GM19099 (cell line): ENCODE data around the gene MYOCD.

Source experiments
- POLR2A ChIP-seq: IDR thresholded peaks from 3 replicates; pipeline ENCODE4 v1.6.1; 2011; ENCODE audit warnings: low read depth; ENCODE audit not compliant: insufficient read length; ENCODE audit errors: extremely low read depth

The MYOCD gene

GRCh38 chr17:12667299-12667958 is 1.7 kb downstream of the MYOCD start:
- no peak for TF ChIP-seq POLR2A

DNA sequence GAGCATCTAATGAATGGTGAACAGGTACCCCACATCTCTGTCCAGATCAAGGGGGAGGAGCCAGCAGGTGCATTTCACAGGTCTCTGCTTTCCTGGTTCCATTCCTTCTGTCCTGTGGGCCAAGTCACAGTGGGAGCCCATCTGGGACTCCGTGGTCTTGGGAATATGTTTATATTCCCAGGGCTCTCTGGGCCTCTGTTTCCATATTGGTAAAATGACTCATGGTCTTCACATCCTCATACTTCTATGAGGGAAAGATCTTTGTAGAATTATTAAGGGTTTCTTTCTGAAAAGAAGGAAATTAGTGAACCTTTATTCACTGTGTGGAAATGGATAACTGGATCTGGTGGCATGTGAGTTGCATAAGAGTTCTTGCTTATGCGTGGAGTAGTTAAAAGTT is 6.2 kb downstream of the MYOCD start:
- no peak for TF ChIP-seq POLR2A

GRCh38 chr17:12672947-12673346 is 7.3 kb downstream of the MYOCD start:
- TF ChIP-seq POLR2A, result no peak

DNA sequence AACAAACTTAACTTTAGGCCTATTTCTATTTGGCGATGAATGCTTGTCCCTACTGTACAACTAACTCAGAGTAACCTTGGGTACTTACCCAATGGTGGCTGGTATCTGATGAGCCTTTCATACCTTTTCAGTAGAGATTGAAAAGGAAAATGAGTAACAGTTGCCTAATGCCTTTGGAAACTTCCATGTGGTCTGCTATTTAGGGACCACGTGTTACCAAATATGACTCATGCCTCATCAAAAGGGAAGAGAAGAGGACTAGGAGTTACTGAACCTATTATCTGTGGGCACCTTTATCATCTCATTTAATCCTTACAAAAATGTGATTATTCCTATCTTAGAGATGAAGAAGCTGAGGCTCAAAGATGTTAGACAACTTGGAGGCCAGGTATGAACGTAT is 8.1 kb downstream of the MYOCD start:
- no peak for TF ChIP-seq POLR2A

DNA sequence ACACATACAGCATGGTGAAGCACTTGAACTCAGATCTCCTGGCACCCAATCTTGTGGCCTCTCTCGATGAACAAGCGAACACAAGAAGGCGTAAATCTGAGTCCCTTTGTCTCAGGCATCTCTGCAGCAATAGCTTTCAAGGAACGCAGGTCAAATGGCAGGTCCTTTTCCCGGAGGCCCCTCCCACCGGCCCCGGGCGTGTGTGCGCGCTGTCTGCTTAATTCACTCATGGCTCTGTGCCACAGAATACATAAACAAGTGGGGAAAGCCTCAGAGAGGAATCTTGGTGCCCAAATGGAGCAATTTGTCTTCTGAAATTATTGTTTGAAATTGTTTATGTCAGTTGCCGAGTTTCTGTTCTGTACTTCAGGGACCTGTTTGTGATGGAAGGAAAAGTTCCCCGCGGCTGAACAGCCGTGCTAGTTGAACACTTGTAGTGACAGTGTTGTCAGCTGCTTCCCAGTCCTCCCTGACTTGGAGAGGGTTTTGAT is 14.8 kb downstream of the MYOCD start:
- TF ChIP-seq POLR2A, result no peak

GRCh38 chr17:12680993-12681392 is 15.3 kb downstream of the MYOCD start:
- TF ChIP-seq POLR2A, result no peak

- TF ChIP-seq POLR2A, result no peak
Observed at GRCh38 chr17:12683299-12683698, 17.6 kb downstream of the MYOCD start.

DNA sequence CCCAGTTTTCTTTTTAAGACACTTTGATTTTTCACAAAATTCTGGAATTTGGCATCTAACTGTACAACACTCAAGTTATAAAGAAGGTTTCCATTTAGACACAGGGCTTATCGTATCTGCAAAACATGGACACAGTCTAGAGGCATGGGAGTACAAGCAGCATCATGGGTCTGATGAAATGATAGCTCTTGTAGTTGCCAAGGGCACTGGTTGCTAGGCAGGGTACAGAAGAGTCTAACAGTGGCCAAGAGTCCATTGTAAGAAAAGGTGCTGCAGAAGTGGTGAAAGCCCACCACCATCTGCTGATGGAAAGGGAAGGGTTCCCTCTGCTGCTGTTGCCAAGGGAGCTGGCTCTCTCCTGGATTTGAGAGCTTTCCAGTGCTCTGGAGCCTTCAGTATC is 20.8 kb downstream of the MYOCD start:
- no peak for TF ChIP-seq POLR2A

- no peak for TF ChIP-seq POLR2A
Observed at GRCh38 chr17:12688382-12688781, 22.7 kb downstream of the MYOCD start.

DNA sequence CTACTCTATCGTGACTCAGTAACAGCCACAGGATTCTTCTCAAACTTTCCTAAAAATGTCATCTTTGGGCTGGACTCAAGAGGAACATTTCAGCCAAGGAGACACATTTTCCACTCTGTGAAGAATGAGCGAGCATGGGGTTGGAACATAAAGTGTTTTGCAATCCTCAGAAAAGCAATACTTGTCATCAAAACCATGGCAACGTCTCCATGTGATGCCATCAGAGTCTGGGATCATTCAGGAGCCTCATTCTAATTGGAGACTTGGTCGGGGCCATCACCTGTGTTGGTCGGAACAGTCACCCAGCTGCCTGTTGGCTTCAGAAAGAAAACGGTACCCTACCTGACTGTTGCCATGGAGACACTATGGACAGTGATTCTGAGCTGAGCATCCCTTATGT is 25.5 kb downstream of the MYOCD start:
- TF ChIP-seq POLR2A, result no peak

DNA sequence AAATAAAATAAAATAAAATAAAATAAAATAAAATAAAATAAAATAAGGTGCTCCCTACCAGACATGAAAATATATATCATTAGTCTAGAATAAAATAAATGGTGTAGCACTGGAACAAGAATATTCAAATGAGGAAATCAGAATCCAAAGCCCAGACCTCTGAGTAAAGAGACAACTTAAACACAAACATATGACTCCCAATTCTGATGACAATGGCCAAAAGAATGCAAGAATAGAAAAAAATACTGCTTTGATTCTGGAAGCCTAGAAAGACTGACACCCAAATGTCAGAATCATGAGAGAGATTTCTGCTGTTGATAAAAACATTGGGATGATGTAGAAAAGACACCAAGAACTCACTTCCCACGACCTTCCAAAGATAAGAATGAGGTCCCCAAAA is 27.9 kb downstream of the MYOCD start:
- no peak for TF ChIP-seq POLR2A

GRCh38 chr17:12706070-12706469 is 40.4 kb downstream of the MYOCD start:
- no peak for TF ChIP-seq POLR2A

- TF ChIP-seq POLR2A, result no peak
Observed at GRCh38 chr17:12709063-12709462, 43.4 kb downstream of the MYOCD start.

DNA sequence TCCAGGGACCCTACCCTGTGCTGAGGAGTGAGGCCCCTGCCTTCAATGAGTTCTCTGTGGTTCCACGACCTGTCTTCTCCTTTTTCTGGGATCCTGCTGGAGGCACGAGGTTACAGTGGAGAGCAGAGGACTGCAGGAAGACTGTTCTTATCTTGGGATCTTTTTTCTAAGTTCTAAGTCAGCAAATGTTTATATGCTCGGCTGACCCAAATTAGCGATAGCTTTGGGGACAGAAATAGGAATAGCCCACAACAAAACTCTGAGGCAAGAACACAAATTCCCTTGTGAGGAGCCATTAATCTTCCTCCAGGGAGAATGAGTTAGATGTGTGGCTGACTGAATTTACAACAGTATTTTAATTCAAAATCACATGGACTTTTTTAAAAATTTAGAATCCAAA is 46.7 kb downstream of the MYOCD start:
- TF ChIP-seq POLR2A, result no peak

- TF ChIP-seq POLR2A, result no peak
Observed at GRCh38 chr17:12712941-12713340, 47.3 kb downstream of the MYOCD start.

DNA sequence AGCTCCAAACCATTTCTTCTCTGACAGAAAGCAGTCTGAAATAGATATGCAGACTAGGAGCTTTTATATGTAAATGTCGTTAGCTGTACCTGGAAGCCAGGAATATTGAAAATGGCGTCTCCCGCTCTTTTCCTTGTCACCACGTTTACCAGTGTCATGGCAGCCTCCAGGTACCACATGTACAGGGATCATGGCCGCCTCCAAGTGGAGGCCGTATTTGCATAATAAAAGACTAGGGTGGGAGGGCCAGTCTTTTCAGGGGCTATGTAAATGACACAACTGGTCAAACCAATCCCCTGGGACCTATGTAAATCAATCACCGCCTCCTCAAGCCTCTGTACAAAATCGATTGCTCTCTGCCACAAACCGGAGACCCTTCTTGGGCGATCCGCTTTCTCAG is 54.3 kb downstream of the MYOCD start:
- no peak for TF ChIP-seq POLR2A

DNA sequence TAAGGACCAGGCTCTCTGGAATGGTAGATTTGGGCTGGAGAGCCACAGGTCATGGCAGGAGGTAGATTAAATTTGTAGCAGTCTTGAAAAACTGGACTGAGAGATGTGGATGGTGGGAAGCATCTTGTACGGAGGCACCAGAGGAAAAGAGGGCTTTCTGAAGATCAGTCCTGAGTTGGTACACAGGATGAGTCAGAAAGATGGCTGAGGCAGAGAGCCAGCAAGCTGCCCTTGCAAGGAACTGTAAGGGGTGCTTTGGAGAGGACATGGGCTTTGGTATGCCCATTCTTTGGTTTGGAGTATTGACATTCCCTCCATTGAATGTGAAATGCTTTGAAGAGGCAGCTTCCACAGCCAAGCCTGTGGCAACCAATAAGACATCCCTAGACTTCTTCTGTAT is 55.9 kb downstream of the MYOCD start:
- TF ChIP-seq POLR2A, result no peak
